ENCODE data around the gene RAG1.

The RAG1 gene

DNA sequence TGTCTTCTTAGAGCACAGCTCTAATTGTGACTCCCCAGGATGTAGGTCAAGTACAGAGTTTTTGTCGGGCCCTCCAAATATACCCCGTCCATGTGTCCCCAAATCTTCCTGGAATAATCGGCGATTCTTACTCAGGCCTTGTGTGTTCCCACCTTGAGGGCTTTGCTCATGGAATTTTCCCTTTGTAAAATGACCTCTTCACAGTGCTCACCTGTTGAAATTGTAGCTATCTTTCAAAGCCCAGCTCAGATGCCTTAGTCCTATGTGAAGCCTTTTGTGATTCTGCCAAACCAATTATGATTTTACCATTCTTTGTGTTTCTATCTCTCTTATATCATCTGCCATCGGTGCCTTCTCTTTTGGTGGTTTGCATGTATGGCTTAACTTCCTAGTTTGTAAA, 60.3 kb downstream of the RAG1 start:
- DNase-seq: no peak
- H3K36me3 Mint-ChIP-seq (ENCODE audit: low read depth): no peaks in the 10 kb centered on the region
- no peak overlapping the region for H3K4me3 Mint-ChIP-seq
- no peak overlapping the region for H3K27ac Mint-ChIP-seq
- H3K4me1 Mint-ChIP-seq: peaks cover 4% of the 10 kb centered on the region
- peaks cover 7% of the 10 kb centered on the region for H3K27me3 Mint-ChIP-seq
- H3K9me3 Mint-ChIP-seq: no peaks in the 10 kb centered on the region
- ATAC-seq: no peak

DNA sequence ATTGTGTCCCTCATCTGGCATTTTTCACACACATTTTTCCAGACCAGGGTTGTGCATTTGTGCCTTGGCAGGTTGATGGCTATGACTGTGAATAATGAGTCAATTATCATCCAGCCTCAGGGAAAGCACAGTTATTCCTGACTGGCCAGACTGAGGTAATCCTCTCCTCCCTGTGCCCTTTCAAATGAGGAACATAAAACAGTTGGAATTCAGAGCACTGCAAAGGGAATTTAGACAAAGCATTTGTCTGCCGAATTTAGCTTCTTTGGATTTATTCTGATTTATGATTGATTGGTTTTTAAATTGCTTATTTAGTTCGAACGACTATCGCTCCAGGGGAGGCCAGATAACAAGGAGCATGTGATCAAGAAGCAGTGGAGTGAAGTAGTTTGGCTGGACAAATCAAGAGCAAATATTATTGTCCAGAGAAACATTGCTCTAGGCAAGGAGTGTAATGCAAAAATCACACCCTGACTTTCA, 61.0 kb downstream of the RAG1 start:
- H3K36me3 Mint-ChIP-seq (ENCODE audit: low read depth): no peaks in the 10 kb centered on the region
- H3K27ac Mint-ChIP-seq: no peak overlapping the region
- no peaks in the 10 kb centered on the region for H3K9me3 Mint-ChIP-seq
- DNase-seq: no peak
- no peak for ATAC-seq
- H3K27me3 Mint-ChIP-seq: peaks cover 7% of the 10 kb centered on the region
- peaks cover 4% of the 10 kb centered on the region for H3K4me1 Mint-ChIP-seq
- no peak overlapping the region for H3K4me3 Mint-ChIP-seq

Data from activated naive CD8-positive, alpha-beta T cell treated with anti-CD3 and anti-CD28 coated beads, Interleukin-2, amount 50 U/mL, for 24 hours (primary cell).